H1 (cell line): ENCODE measurements around the gene UCKL1. TPM values are rescaled to one million over a fixed set of nuclear protein-coding genes. Genes with fewer than 3 reads are reported as not detected.

Source experiments
- RFX5 ChIP-seq: IDR thresholded peaks from 2 replicates; pipeline ENCODE4 v1.6.1; 2011; ENCODE audit warnings: low read depth, low read length, improper control_type of control experiment, borderline replicate concordance
- polyA plus RNA-seq, 7 experiments: library from polyadenylated mRNA; depleted of rRNA in 3 of 7; stranded (reverse) in 5 of 7; unstranded in 2 of 7; fragments of >200 nt in 5 of 7; fragments of 200-250 nt in 2 of 7; gene quantifications; 1 replicate in 5 of 7; 2 replicates in 1 of 7; 4 replicates in 1 of 7; pipeline versions ENCODE4 v1.2.1 to v1.2.3, GENCODE V29; 2011 to 2013; ENCODE audit warnings: missing spikeins in 2 of 7, mixed read lengths in 2 of 7
- total RNA-seq: library from RNA; stranded (reverse); fragmentation: NEBNext Ultra II Directional; extraction: Animal tissue kit (Norgen Biotek cat#: 25700); gene quantifications from 2 replicates; pipeline ENCODE4 v1.2.1, GENCODE V29; 2021

UCKL1 gene
- total and polyA plus RNA-seq, 2 of the 8 experiments (the other 6 are each of a cell fraction or from before 2014, with no cell fraction given) = 36.5 to 91.2 TPM

- no peak for TF ChIP-seq RFX5
Measured at GRCh38 chr20:63968928-63969760, 12.9 kb upstream of the UCKL1 start (continued).
